ENCODE data around the gene MAGI2. TPM values are rescaled to one million over a fixed set of nuclear protein-coding genes. Genes with fewer than 3 reads are reported as not detected.

Gene MAGI2
- total and polyA plus RNA-seq, 4 donors, result 0.37 to 4.1 (median 1.4) TPM

- Histone ChIP-seq H3K27ac (ENCODE audit: low read depth in 1 of 2, low read length in 2 of 2) (no peak overlapping the region), H3K4me3 (ENCODE audit: low read depth in 1 of 3, low read length in 3 of 3) (no peak overlapping the region), H3K9ac (ENCODE audit: low read depth in 1 of 2, low read length in 2 of 2) (no peak overlapping the region), H3K4me1 (ENCODE audit: control insufficient read depth in 4 of 4, insufficient read depth in 4 of 4, low read length in 3 of 4) (no peaks in the 10 kb centered on the region), H3K9me3 (ENCODE audit: control insufficient read depth in 4 of 4, low read length in 3 of 4) (no peaks in the 10 kb centered on the region), H3K36me3 (ENCODE audit: control insufficient read depth in 4 of 4, insufficient read depth in 3 of 4, low read depth in 1 of 4, low read length in 3 of 4) (no peaks in the 10 kb centered on the region), H3K27me3 (ENCODE audit: control insufficient read depth in 4 of 4, insufficient read depth in 4 of 4, low read length in 3 of 4) (no peaks in the 10 kb centered on the region)
- TF ChIP-seq RXRA (IDR thresholded peaks at IDR 0.05), result no peak
- TF ChIP-seq HNF4A (conservative IDR thresholded peaks at IDR 0.05), result no peak
- TF ChIP-seq HNF4G (IDR thresholded peaks at IDR 0.05), result no peak
- TF ChIP-seq YY1 (IDR thresholded peaks at IDR 0.05), result no peak
- TF ChIP-seq GABPA (IDR thresholded peaks at IDR 0.05 in 1 of 2, conservative IDR thresholded peaks at IDR 0.05 in 1 of 2), result no peak
- TF ChIP-seq, protein P1, sequence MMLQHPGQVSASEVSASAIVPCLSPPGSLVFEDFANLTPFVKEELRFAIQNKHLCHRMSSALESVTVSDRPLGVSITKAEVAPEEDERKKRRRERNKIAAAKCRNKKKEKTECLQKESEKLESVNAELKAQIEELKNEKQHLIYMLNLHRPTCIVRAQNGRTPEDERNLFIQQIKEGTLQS (IDR thresholded peaks at IDR 0.05), result no peak
- TF ChIP-seq CTCF (IDR thresholded peaks at IDR 0.05; ENCODE audit: low read depth, low read length, missing input control), result no peak
- no peak for TF ChIP-seq SP1 (IDR thresholded peaks at IDR 0.05)
- TF ChIP-seq RAD21 (IDR thresholded peaks at IDR 0.05), result no peak
- no peak for TF ChIP-seq EGR1 (IDR thresholded peaks at IDR 0.05; ENCODE audit: low read depth in 2 of 2)
- no peak for DNase-seq (ENCODE audit: low spot score)
- WGBS, result 83% methylated on average over 5 of the region's 5 CpGs
Observed at GRCh38 chr7:79337717-79338116, 115.8 kb downstream of the MAGI2 start.

GRCh38 chr7:79334841-79335240, 118.6 kb downstream of the MAGI2 start:
- no peaks in the 10 kb centered on the region for H3K9me3 ChIP-seq (ENCODE audit: control insufficient read depth in 4 of 4, low read length in 3 of 4)
- no peak overlapping the region for H3K9ac ChIP-seq (ENCODE audit: low read depth in 1 of 2, low read length in 2 of 2)
- H3K27me3 ChIP-seq (ENCODE audit: control insufficient read depth in 4 of 4, insufficient read depth in 4 of 4, low read length in 3 of 4), result no peaks in the 10 kb centered on the region
- 88% methylated on average over 2 of the region's 2 CpGs for WGBS
- DNase-seq (ENCODE audit: low spot score), result no peak
- no peak overlapping the region for H3K4me3 ChIP-seq (ENCODE audit: low read depth in 1 of 3, low read length in 3 of 3)
- H3K27ac ChIP-seq (ENCODE audit: low read depth in 1 of 2, low read length in 2 of 2), result no peak overlapping the region
- TF ChIP-seq FOXA1 (IDR thresholded peaks at IDR 0.05) (no peak), TAF1 (conservative IDR thresholded peaks at IDR 0.05) (no peak), RXRA (IDR thresholded peaks at IDR 0.05) (no peak), HNF4G (IDR thresholded peaks at IDR 0.05) (no peak), EGR1 (IDR thresholded peaks at IDR 0.05; ENCODE audit: low read depth in 2 of 2) (no peak), RAD21 (IDR thresholded peaks at IDR 0.05) (no peak), MAX (IDR thresholded peaks at IDR 0.05) (no peak), FOXA2 (IDR thresholded peaks at IDR 0.05) (no peak)
- TF ChIP-seq, protein P2, sequence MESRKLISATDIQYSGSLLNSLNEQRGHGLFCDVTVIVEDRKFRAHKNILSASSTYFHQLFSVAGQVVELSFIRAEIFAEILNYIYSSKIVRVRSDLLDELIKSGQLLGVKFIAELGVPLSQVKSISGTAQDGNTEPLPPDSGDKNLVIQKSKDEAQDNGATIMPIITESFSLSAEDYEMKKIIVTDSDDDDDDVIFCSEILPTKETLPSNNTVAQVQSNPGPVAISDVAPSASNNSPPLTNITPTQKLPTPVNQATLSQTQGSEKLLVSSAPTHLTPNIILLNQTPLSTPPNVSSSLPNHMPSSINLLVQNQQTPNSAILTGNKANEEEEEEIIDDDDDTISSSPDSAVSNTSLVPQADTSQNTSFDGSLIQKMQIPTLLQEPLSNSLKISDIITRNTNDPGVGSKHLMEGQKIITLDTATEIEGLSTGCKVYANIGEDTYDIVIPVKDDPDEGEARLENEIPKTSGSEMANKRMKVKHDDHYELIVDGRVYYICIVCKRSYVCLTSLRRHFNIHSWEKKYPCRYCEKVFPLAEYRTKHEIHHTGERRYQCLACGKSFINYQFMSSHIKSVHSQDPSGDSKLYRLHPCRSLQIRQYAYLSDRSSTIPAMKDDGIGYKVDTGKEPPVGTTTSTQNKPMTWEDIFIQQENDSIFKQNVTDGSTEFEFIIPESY (IDR thresholded peaks at IDR 0.05), result no peak
- no peaks in the 10 kb centered on the region for H3K4me1 ChIP-seq (ENCODE audit: control insufficient read depth in 4 of 4, insufficient read depth in 4 of 4, low read length in 3 of 4)
- H3K36me3 ChIP-seq (ENCODE audit: control insufficient read depth in 4 of 4, insufficient read depth in 3 of 4, low read depth in 1 of 4, low read length in 3 of 4), result no peaks in the 10 kb centered on the region

GRCh38 chr7:79334334-79334733, 119.1 kb downstream of the MAGI2 start:
- Histone ChIP-seq H3K36me3 (ENCODE audit: control insufficient read depth in 4 of 4, insufficient read depth in 3 of 4, low read depth in 1 of 4, low read length in 3 of 4) (no peaks in the 10 kb centered on the region), H3K4me1 (ENCODE audit: control insufficient read depth in 4 of 4, insufficient read depth in 4 of 4, low read length in 3 of 4) (no peaks in the 10 kb centered on the region), H3K27me3 (ENCODE audit: control insufficient read depth in 4 of 4, insufficient read depth in 4 of 4, low read length in 3 of 4) (no peaks in the 10 kb centered on the region), H3K9ac (ENCODE audit: low read depth in 1 of 2, low read length in 2 of 2) (no peak overlapping the region), H3K9me3 (ENCODE audit: control insufficient read depth in 4 of 4, low read length in 3 of 4) (no peaks in the 10 kb centered on the region), H3K4me3 (ENCODE audit: low read depth in 1 of 3, low read length in 3 of 3) (no peak overlapping the region), H3K27ac (ENCODE audit: low read depth in 1 of 2, low read length in 2 of 2) (no peak overlapping the region)
- DNase-seq (ENCODE audit: low spot score), result no peak
- TF ChIP-seq HNF4G (IDR thresholded peaks at IDR 0.05) (no peak), GABPA (IDR thresholded peaks at IDR 0.05 in 1 of 2, conservative IDR thresholded peaks at IDR 0.05 in 1 of 2) (no peak), CTCF (IDR thresholded peaks at IDR 0.05; ENCODE audit: low read depth, low read length, missing input control) (no peak), FOXA1 (IDR thresholded peaks at IDR 0.05) (no peak), MAX (IDR thresholded peaks at IDR 0.05) (no peak), SP1 (IDR thresholded peaks at IDR 0.05) (no peak), FOXA2 (IDR thresholded peaks at IDR 0.05) (no peak)
- TF ChIP-seq, protein P3, sequence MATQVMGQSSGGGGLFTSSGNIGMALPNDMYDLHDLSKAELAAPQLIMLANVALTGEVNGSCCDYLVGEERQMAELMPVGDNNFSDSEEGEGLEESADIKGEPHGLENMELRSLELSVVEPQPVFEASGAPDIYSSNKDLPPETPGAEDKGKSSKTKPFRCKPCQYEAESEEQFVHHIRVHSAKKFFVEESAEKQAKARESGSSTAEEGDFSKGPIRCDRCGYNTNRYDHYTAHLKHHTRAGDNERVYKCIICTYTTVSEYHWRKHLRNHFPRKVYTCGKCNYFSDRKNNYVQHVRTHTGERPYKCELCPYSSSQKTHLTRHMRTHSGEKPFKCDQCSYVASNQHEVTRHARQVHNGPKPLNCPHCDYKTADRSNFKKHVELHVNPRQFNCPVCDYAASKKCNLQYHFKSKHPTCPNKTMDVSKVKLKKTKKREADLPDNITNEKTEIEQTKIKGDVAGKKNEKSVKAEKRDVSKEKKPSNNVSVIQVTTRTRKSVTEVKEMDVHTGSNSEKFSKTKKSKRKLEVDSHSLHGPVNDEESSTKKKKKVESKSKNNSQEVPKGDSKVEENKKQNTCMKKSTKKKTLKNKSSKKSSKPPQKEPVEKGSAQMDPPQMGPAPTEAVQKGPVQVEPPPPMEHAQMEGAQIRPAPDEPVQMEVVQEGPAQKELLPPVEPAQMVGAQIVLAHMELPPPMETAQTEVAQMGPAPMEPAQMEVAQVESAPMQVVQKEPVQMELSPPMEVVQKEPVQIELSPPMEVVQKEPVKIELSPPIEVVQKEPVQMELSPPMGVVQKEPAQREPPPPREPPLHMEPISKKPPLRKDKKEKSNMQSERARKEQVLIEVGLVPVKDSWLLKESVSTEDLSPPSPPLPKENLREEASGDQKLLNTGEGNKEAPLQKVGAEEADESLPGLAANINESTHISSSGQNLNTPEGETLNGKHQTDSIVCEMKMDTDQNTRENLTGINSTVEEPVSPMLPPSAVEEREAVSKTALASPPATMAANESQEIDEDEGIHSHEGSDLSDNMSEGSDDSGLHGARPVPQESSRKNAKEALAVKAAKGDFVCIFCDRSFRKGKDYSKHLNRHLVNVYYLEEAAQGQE (IDR thresholded peaks at IDR 0.05), result no peak
- TF ChIP-seq, protein P1 (IDR thresholded peaks at IDR 0.05), result no peak

All from liver (tissue), 9 donors.